Omental fat pad (tissue), 4 donors: ENCODE measurements around the gene GREB1L. TPM values are rescaled to one million over a fixed set of nuclear protein-coding genes. Genes with fewer than 3 reads are reported as not detected.

Source experiments
- ATAC-seq: fragments of 150-250 bp; one replicate; pipeline ENCODE4 v1.9.1; 2016; ENCODE audit warnings: mild to moderate bottlenecking, moderate library complexity; ENCODE audit not compliant: low FRiP score
- DNase-seq: peaks from one replicate; pipeline ENCODE4 v3.0.0-alpha.2; 2019; ENCODE audit warnings: low spot score
- total RNA-seq, 4 donors: library from RNA; depleted of rRNA; stranded (reverse); fragments of >200 nt; gene quantifications; one replicate each; pipeline ENCODE4 v1.1.0, GENCODE V29; 2016
- TF ChIP-seq, protein P1 (sequence below), 3 donors: fragments of 450-650 bp; IDR thresholded peaks; one replicate each; pipeline ENCODE4 v1.5.1; 2016 to 2017; ENCODE audit warnings: antibody characterized with exemption in 3 of 3, mild to moderate bottlenecking in 3 of 3, moderate library complexity in 2 of 3

Gene GREB1L
- total RNA-seq, 4 donors from 2014 or later = 6.0 to 29.5 (median 21.7) TPM

DNA sequence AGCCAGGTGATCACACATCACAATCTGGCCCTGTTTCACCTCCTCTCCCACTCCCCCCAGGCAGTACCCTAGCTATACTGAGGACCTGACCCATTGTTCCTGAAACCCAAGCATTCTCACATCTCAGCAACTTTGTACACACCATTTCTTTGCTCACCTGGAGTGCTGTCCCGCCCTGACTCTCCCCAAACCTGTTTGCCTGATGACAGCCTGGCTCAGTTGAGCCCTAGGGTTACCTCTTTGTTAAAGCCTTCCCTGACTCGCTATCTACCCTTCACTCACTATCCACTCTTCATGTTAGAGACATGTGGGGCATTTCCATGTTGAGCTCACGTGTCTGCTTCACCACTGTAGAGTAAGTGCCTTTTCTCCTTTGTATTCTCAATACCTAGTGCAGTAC is 49.1 kb downstream of the GREB1L start:
- TF ChIP-seq, protein P1, sequence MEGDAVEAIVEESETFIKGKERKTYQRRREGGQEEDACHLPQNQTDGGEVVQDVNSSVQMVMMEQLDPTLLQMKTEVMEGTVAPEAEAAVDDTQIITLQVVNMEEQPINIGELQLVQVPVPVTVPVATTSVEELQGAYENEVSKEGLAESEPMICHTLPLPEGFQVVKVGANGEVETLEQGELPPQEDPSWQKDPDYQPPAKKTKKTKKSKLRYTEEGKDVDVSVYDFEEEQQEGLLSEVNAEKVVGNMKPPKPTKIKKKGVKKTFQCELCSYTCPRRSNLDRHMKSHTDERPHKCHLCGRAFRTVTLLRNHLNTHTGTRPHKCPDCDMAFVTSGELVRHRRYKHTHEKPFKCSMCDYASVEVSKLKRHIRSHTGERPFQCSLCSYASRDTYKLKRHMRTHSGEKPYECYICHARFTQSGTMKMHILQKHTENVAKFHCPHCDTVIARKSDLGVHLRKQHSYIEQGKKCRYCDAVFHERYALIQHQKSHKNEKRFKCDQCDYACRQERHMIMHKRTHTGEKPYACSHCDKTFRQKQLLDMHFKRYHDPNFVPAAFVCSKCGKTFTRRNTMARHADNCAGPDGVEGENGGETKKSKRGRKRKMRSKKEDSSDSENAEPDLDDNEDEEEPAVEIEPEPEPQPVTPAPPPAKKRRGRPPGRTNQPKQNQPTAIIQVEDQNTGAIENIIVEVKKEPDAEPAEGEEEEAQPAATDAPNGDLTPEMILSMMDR (IDR thresholded peaks at IDR 0.05) = no peak
- DNase-seq (no peak), ATAC-seq (no peak)

- no peak for DNase-seq
Observed at GRCh38 chr18:21293479-21293878, 51.4 kb downstream of the GREB1L start.

GRCh38 chr18:21295101-21295500 is 53.1 kb downstream of the GREB1L start:
- ATAC-seq (no peak), DNase-seq (no peak)
- TF ChIP-seq, protein P1 (IDR thresholded peaks at IDR 0.05) = no peak

More at GRCh38 chr18:21293479-21293878, 51.4 kb downstream of the GREB1L start:
- TF ChIP-seq, protein P1 (IDR thresholded peaks at IDR 0.05) = no peak
- no peak for ATAC-seq

DNA sequence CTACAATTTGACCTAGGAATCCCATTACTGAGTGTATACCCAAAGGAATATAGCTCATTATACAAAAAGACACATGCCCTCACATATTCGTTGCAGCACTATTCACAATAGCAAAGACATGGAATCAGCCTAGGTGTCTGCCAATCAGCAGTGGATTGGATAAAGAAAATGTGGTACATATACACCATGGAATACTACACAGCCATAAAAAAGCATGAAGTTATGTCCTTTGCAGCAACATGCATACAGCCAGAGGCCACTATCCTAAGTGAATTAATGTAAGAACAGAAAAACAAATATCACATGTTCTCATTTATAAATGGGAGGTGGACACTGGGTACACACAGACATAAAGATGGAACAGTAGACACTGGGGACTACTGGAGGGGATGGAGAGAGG is 54.0 kb downstream of the GREB1L start:
- TF ChIP-seq, protein P1 (IDR thresholded peaks at IDR 0.05) = no peak
- DNase-seq (no peak), ATAC-seq (no peak)

DNA sequence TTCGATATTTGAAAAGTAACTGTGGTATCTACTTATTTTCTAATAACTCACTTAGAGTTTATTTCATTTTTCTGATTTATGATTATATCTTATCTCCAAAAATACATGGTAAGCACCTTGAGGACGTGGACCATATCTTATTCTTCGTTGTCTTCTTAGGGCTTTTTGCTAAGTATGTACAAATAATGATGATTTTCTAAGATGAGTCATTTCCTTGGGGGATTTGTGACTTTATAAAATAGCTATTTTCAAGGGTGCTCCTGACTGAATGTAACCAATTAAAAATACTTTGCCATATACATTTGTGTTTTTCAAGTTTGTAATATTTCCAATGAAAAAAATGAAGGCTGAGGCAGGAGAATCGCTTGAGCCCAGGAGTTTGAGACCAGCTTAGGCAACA is 56.3 kb downstream of the GREB1L start:
- ATAC-seq = no peak
- TF ChIP-seq, protein P1 (IDR thresholded peaks at IDR 0.05) = no peak
- no peak for DNase-seq

GRCh38 chr18:21300035-21300907 is 58.2 kb downstream of the GREB1L start:
- TF ChIP-seq, protein P1 (IDR thresholded peaks at IDR 0.05) = no peak
- ATAC-seq (no peak), DNase-seq (no peak)

GRCh38 chr18:21300908-21301200 is 58.8 kb downstream of the GREB1L start:
- ATAC-seq = no peak
- DNase-seq = no peak
- TF ChIP-seq, protein P1 (IDR thresholded peaks at IDR 0.05) = no peak
